WI38 (cell line): ENCODE results near the gene CARD11.

Experiments used
- H3K4me3 ChIP-seq: 2 replicates; pipeline ENCODE4 v1.5.1; 2011; ENCODE audit warnings: low read depth, mild to moderate bottlenecking, control low read depth, low read length
- CTCF ChIP-seq: IDR thresholded peaks from 2 replicates; pipeline ENCODE4 v1.5.1; 2012; ENCODE audit warnings: low read depth, mild to moderate bottlenecking, control low read depth, low read length

The CARD11 gene

DNA sequence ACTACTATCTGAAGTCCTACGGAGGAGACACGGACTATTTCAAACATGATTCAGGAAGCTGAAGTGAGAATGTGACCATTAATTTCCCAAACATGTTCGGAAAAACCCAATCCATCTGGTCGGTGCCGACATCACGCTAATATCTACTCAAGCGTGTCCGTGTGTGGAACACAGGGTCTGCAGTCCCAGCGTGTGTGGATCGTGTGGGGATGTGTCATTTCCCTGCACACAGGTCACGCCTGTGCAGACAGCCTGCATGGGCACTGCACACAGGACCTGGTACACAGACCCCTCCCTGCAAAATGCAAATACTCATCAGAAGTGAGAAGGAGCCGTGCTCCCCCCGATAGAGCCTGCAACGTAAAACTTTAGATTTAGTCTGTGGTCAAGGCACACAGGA lies 57.8 kb downstream of the CARD11 start:
- TF ChIP-seq CTCF: no peak
- no peak overlapping the region for H3K4me3 ChIP-seq

DNA sequence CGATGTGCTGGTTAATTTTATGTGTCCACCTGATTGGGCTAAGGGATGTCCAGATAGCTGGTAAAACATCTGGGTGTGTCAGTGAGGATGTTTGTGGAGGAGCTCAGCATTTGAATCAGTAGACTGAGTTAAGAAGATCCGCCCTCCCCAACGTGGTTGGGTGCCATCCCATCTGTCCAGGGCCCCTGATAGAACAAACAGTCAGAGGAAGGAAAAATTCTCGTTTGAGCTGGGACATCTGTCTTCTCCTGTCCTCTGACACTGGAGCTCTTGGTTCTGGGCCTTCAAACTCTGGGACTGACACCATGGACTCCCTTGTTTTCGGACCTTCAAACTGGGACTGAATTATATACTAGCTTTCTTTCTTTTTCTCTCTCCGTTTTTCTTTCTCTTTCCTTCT lies 59.6 kb downstream of the CARD11 start:
- no peak for TF ChIP-seq CTCF
- no peak overlapping the region for H3K4me3 ChIP-seq

- no peak overlapping the region for H3K4me3 ChIP-seq
- no peak for TF ChIP-seq CTCF
Measured at GRCh38 chr7:2983586-2983985, 60.1 kb downstream of the CARD11 start.

DNA sequence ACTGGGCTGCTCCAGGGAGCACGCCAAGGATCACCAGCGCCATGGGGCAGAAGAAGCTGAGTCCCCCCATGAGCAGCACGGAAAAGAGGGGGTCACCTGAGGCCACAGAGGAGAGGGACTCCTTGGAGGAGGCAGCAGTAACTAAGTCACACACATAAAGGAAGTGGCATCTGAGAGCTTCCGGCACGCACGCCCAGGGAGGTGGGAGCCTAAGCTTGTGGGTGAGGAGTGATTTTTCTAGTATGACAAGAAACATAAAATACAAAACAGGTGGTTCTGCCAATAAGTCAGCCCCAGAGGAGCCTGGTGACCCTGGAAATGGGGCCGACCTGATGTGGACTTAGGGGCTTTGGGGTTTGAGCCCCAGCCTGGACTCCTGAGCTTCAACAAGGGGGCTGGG lies 60.8 kb downstream of the CARD11 start:
- TF ChIP-seq CTCF: no peak
- H3K4me3 ChIP-seq: no peak overlapping the region

GRCh38 chr7:2982401-2982800 lies 61.3 kb downstream of the CARD11 start:
- TF ChIP-seq CTCF: no peak
- no peak overlapping the region for H3K4me3 ChIP-seq

DNA sequence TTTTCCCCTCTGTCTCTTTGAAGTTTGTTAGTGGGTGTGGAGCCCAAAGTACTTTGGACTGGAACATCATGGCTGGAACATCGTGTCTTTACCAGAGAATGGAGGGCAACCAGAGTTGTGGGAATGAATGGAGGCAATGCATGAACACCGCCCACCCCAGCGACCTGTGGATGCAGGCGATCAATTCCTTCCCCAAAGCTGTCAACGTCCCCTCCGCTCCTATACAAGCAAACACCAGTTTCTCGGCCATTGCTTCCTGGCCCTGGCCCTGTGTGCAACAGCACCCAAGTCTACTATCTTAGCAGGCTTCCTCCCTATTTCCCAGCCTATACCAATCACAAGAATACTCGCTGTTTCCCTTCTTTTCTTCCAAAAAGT lies 62.6 kb downstream of the CARD11 start:
- no peak for TF ChIP-seq CTCF
- no peak overlapping the region for H3K4me3 ChIP-seq

- H3K4me3 ChIP-seq: no peak overlapping the region
- no peak for TF ChIP-seq CTCF
Measured at GRCh38 chr7:2980401-2981102, 63.1 kb downstream of the CARD11 start.
